Measurements from ENCODE around the gene RAB40C.

Gene RAB40C

DNA sequence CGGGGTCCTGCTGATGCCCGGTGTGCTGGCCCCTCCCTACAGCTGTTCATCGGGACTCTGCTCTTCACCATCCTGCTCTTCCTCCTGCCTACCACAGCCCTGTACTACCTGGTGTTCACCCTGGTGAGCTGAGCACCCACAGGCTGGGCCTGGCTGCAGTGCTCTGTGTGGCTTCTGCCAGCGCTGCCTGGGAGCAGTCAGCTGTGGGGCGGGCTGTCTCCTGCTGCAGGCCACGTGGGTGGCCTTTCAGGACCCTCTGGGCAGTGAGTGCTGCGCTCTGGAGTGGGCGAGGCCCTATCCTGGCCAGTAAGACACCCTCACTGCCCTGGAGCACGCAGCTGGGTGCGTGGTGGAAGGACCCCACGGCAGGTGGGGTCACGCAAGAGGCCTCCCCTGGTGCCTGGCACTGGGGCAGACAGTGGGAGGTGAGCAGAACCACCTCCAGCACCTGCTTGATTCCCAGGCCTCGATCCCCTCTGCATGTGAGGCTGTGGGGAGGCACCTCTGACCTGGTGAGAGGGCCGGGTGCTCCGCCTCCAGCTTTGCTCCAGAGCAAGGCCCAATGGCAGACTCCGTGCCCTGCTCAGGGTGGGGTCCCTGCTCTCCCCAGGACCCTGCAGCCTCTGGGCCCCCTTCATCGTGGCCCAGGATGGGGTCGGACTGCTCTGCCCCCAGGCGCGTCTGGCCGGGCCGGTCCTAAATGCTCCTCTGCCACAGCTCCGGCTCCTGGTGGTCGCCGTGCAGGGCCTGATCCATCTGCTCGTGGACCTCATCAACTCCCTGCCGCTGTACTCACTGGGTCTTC is 9.5 kb upstream of the RAB40C start:
- no peaks in the 10 kb centered on the region for H3K9me3 Mint-ChIP-seq

DNA sequence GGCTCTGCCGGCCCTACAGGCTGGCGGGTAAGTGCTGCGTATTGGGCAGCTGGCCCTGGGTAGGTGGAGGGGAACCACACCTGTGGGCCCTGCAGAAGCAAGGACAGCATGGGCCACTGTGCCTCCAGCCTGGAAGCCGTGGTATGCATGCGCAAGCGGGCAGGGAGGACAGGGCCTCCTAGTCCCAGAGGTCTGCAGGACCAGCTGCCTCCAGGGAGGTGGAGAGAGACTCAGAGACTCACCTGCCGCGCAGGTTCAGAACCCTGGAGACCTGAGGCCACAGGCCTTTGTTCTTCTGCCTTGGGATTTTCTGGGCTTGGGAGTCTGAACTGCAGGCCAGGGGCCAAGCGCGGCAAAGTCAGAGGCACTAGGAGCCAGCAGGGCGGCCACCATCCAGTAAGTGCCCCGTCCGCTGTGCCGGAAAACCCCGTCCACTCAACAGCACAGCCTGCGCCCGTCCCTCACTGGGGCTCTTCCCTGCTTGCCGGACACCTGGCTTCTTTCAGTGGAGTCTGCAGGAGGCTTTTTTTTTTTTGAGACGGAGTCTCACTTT is 8.8 kb upstream of the RAB40C start:
- Mint-ChIP-seq H3K9me3 (no peaks in the 10 kb centered on the region), H3K27ac (no peak overlapping the region), H3K36me3 (no peaks in the 10 kb centered on the region), H3K27me3 (no peaks in the 10 kb centered on the region), H3K4me1 (no peaks in the 10 kb centered on the region), H3K4me3 (no peak overlapping the region)

More for the DNA sequence above, 9.5 kb upstream of the RAB40C start:
- no peak overlapping the region for H3K27ac Mint-ChIP-seq
- H3K36me3 Mint-ChIP-seq, result no peaks in the 10 kb centered on the region
- no peaks in the 10 kb centered on the region for H3K4me1 Mint-ChIP-seq
- no peak overlapping the region for H3K4me3 Mint-ChIP-seq
- no peaks in the 10 kb centered on the region for H3K27me3 Mint-ChIP-seq

- Mint-ChIP-seq H3K4me3 (no peak overlapping the region), H3K4me1 (no peaks in the 10 kb centered on the region), H3K27ac (no peak overlapping the region), H3K9me3 (no peaks in the 10 kb centered on the region), H3K36me3 (no peaks in the 10 kb centered on the region), H3K27me3 (no peaks in the 10 kb centered on the region)
These were observed 7.7 kb upstream of the RAB40C start for GRCh38 chr16:582218-582613.

- no peak overlapping the region for H3K27ac Mint-ChIP-seq
- H3K9me3 Mint-ChIP-seq, result no peaks in the 10 kb centered on the region
- H3K4me1 Mint-ChIP-seq, result no peaks in the 10 kb centered on the region
- no peaks in the 10 kb centered on the region for H3K27me3 Mint-ChIP-seq
- H3K4me3 Mint-ChIP-seq, result no peak overlapping the region
- no peaks in the 10 kb centered on the region for H3K36me3 Mint-ChIP-seq
These were observed 7.1 kb upstream of the RAB40C start for GRCh38 chr16:582614-583331.

- H3K4me1 Mint-ChIP-seq, result no peaks in the 10 kb centered on the region
- no peak overlapping the region for H3K27ac Mint-ChIP-seq
- H3K36me3 Mint-ChIP-seq, result no peaks in the 10 kb centered on the region
- no peaks in the 10 kb centered on the region for H3K9me3 Mint-ChIP-seq
- no peak overlapping the region for H3K4me3 Mint-ChIP-seq
- no peaks in the 10 kb centered on the region for H3K27me3 Mint-ChIP-seq
These were observed 6.4 kb upstream of the RAB40C start for GRCh38 chr16:583470-583814.

DNA sequence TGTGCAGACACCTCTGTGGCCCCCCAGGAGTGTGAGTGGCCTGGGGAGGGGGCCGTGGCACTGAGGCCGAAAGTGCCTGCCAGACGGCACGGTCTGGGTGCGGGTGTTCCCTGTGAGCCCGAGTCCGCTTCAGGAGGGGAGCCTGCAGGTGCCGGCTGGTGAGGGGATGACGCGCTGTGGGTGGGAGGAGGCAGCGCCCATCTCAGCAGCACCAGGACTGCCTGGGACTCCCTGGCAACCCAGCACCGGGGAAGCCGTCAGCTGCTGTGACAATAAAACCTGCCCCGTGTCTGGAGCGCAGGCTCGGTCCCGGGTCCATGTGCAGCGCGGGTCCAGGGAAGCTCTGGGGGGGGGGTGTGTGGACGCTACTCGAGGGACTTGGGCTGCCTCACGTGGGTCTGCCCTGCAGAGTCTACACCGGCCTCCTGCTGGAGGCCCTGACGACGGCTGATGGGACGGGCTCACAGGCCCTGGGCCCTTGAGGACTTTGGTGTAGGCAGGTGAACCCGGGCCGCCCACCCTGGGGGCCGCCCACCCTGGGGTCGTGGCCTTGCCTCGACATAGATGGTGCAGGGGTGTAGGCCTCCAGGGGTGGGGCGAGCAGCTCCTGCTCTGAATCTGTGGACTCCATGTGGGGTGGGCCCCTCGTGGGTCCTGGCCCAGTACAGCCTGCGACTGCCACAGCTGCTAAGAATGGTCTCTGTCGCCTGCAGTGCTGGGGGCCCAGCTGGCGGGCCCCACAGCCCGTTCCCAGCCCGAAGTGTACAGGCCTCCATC is 5.9 kb upstream of the RAB40C start:
- H3K9me3 Mint-ChIP-seq, result no peaks in the 10 kb centered on the region
- no peaks in the 10 kb centered on the region for H3K4me1 Mint-ChIP-seq
- no peaks in the 10 kb centered on the region for H3K36me3 Mint-ChIP-seq
- H3K27ac Mint-ChIP-seq, result no peak overlapping the region
- H3K27me3 Mint-ChIP-seq, result no peaks in the 10 kb centered on the region
- H3K4me3 Mint-ChIP-seq, result no peak overlapping the region

GRCh38 chr16:585351-585750 is 4.5 kb upstream of the RAB40C start:
- no peak overlapping the region for H3K4me3 Mint-ChIP-seq
- H3K27ac Mint-ChIP-seq, result no peak overlapping the region

DNA sequence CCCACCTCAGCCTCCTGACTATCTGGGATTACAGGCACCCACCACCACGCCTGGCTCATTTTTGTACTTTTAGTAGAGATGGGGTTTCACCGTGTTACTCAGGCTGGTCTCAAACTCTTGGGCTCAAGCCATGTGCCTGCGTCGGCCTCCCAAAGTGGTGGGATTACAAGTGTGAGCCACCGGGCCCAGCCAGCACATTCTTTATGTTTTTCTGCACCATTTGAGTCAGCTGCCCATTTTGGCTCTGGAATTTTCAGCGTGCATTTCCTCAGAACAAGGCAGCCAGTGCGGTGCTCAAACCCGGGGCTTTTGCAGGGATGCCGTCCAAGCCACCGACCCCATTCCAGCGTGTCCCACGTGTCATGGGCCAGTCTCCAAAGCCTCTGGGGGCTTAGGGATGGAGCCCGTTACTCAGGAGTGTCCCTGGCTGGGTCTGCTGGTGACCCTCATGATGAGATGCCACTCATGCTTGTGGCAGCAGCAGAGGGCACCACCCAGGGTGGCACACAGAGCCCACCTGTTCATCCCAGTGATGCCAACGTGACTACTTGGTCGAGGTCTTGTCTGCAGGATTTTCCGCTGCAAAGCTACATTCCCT is 3.7 kb upstream of the RAB40C start:
- Mint-ChIP-seq H3K36me3 (no peaks in the 10 kb centered on the region), H3K27ac (no peak overlapping the region), H3K4me1 (peaks cover 7% of the 10 kb centered on the region), H3K9me3 (no peaks in the 10 kb centered on the region), H3K27me3 (no peaks in the 10 kb centered on the region), H3K4me3 (peak overlapping the region; percentile 3)

More at GRCh38 chr16:585351-585750, 4.5 kb upstream of the RAB40C start:
- Mint-ChIP-seq H3K36me3 (no peaks in the 10 kb centered on the region), H3K9me3 (no peaks in the 10 kb centered on the region), H3K27me3 (no peaks in the 10 kb centered on the region), H3K4me1 (no peaks in the 10 kb centered on the region)

- Mint-ChIP-seq H3K27me3 (no peaks in the 10 kb centered on the region), H3K4me1 (peaks cover 11% of the 10 kb centered on the region), H3K4me3 (peak overlapping the region; percentile 97), H3K27ac (no peak overlapping the region), H3K36me3 (no peaks in the 10 kb centered on the region), H3K9me3 (no peaks in the 10 kb centered on the region)
These were observed 2.9 kb upstream of the RAB40C start for GRCh38 chr16:586645-587590.

- peaks cover 22% of the 10 kb centered on the region for H3K4me1 Mint-ChIP-seq
- no peaks in the 10 kb centered on the region for H3K36me3 Mint-ChIP-seq
- no peaks in the 10 kb centered on the region for H3K27me3 Mint-ChIP-seq
- H3K27ac Mint-ChIP-seq, result peak overlapping the region; percentile 99
- peak overlapping the region; percentile 97 for H3K4me3 Mint-ChIP-seq
- no peaks in the 10 kb centered on the region for H3K9me3 Mint-ChIP-seq
These were observed 1.3 kb upstream of the RAB40C start for GRCh38 chr16:588639-588888.

- no peaks in the 10 kb centered on the region for H3K36me3 Mint-ChIP-seq
- no peaks in the 10 kb centered on the region for H3K9me3 Mint-ChIP-seq
- peak overlapping the region; percentile 97 for H3K4me3 Mint-ChIP-seq
- peaks cover 25% of the 10 kb centered on the region for H3K4me1 Mint-ChIP-seq
- H3K27ac Mint-ChIP-seq, result peak overlapping the region; percentile 100
- H3K27me3 Mint-ChIP-seq, result no peaks in the 10 kb centered on the region
These were observed 793 bp upstream of the RAB40C start for GRCh38 chr16:588889-589657.

- H3K4me1 Mint-ChIP-seq, result peaks cover 31% of the 10 kb centered on the region
- H3K27me3 Mint-ChIP-seq, result no peaks in the 10 kb centered on the region
- H3K4me3 Mint-ChIP-seq, result peak overlapping the region; percentile 89
- H3K36me3 Mint-ChIP-seq, result no peaks in the 10 kb centered on the region
- no peak overlapping the region for H3K27ac Mint-ChIP-seq
- no peaks in the 10 kb centered on the region for H3K9me3 Mint-ChIP-seq
These were observed 435 bp downstream of the RAB40C start for GRCh38 chr16:590188-590814.

GRCh38 chr16:590815-591200 is 942 bp downstream of the RAB40C start:
- Mint-ChIP-seq H3K4me3 (peak overlapping the region; percentile 89), H3K4me1 (peaks cover 31% of the 10 kb centered on the region), H3K27me3 (no peaks in the 10 kb centered on the region), H3K27ac (peak overlapping the region; percentile 81), H3K36me3 (no peaks in the 10 kb centered on the region), H3K9me3 (no peaks in the 10 kb centered on the region)

DNA sequence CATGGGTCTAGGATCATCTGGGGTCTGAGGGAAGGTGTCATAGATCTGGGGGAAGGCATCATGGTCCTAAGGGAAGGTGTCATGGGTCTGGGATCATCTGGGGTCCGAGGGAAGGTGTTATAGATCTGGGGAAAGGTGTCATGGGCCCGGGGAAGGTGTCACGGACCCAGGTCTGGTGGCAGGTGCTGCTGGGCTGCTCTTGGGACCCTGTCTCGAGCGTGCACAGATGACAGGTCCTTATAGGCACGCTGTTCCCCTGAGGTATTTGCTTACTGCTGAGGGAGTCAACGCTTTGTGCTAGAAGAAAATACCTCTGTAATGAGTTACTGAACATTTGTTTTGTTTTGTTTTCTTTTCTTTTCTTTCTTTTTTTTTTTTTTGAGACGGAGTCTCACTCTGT is 1.4 kb downstream of the RAB40C start:
- peak overlapping the region; percentile 81 for H3K27ac Mint-ChIP-seq
- H3K36me3 Mint-ChIP-seq, result no peaks in the 10 kb centered on the region
- no peaks in the 10 kb centered on the region for H3K9me3 Mint-ChIP-seq
- H3K27me3 Mint-ChIP-seq, result no peaks in the 10 kb centered on the region
- peaks cover 31% of the 10 kb centered on the region for H3K4me1 Mint-ChIP-seq
- peak overlapping the region; percentile 89 for H3K4me3 Mint-ChIP-seq

Data from activated naive CD4-positive, alpha-beta T cell treated with anti-CD3 and anti-CD28 coated beads, Interleukin-2, amount 50 U/mL, for 24 hours (primary cell).